Smooth muscle cell (in vitro differentiated cells): ENCODE data around the gene MGST1. TPM values are rescaled to one million over a fixed set of nuclear protein-coding genes. Genes with fewer than 3 reads are reported as not detected.
"Not testable (repeated sequence)": the region's sequence is repeated elsewhere in the genome, so short reads cannot be mapped to it uniquely, and the experiment has no call there.

Source experiments
- DNase-seq: peaks from one replicate; lab custom pipeline; 2025; ENCODE audit not compliant: unreplicated experiment; lab: John Stamatoyannopoulos, UW
- H2AFZ ChIP-seq: fragments of 200-600 bp; sonication (generic); 2 replicates; pipeline ENCODE4 v1.6.0; 2016; ENCODE audit warnings: antibody characterized with exemption, low read depth, mild to moderate bottlenecking
- H3F3A ChIP-seq: fragments of 200-600 bp; sonication (generic); 2 replicates; pipeline ENCODE4 v1.6.0; 2017; ENCODE audit warnings: antibody characterized with exemption, low read depth
- H3K27ac ChIP-seq: fragments of 200-600 bp; sonication (generic); 2 replicates; pipeline ENCODE4 v1.5.1; 2016; ENCODE audit warnings: low read depth, mild to moderate bottlenecking
- H3K27me3 ChIP-seq: fragments of 200-600 bp; sonication (generic); 2 replicates; pipeline ENCODE4 v1.6.1; 2016; ENCODE audit warnings: low read depth, mild to moderate bottlenecking
- H3K36me3 ChIP-seq: fragments of 200-600 bp; sonication (generic); 2 replicates; pipeline ENCODE4 v1.5.1; 2016; ENCODE audit warnings: low read depth
- H3K4me1 ChIP-seq: fragments of 200-600 bp; sonication (generic); 2 replicates; pipeline ENCODE4 v1.5.1; 2016; ENCODE audit warnings: low read depth
- H3K4me2 ChIP-seq: fragments of 200-600 bp; sonication (generic); 2 replicates; pipeline ENCODE4 v1.6.0; 2016; ENCODE audit warnings: mild to moderate bottlenecking
- H3K4me3 ChIP-seq: fragments of 200-600 bp; sonication (generic); 2 replicates; pipeline ENCODE4 v1.5.1; 2016; ENCODE audit warnings: mild to moderate bottlenecking
- H3K79me2 ChIP-seq: fragments of 200-600 bp; sonication (generic); 2 replicates; pipeline ENCODE4 v1.6.0; 2016; ENCODE audit warnings: low read depth, mild to moderate bottlenecking
- H3K9ac ChIP-seq: fragments of 200-600 bp; sonication (generic); 2 replicates; pipeline ENCODE4 v1.6.0; 2016; ENCODE audit warnings: low read depth
- H3K9me3 ChIP-seq: fragments of 200-600 bp; sonication (generic); replicated peaks from 2 replicates; pipeline ENCODE4 v1.5.1; 2016; ENCODE audit warnings: low read depth
- H4K20me1 ChIP-seq: fragments of 200-600 bp; sonication (generic); 2 replicates; pipeline ENCODE4 v1.6.0; 2016; ENCODE audit warnings: low read depth
- CTCF ChIP-seq: fragments of 200-600 bp; sonication (generic); IDR thresholded peaks from 2 replicates; pipeline ENCODE4 v1.5.1; 2017; ENCODE audit warnings: borderline replicate concordance, mild to moderate bottlenecking, antibody characterized with exemption; ENCODE audit not compliant: insufficient read depth, poor library complexity, severe bottlenecking
- WGBS: methylation state at CpG from one replicate; pipeline ENCODE4 v1.1.7; 2016; ENCODE audit warnings: low lambda C conversion rate; 5-methylcytosine and 5-hydroxymethylcytosine counted together
- polyA plus RNA-seq: library from polyadenylated mRNA; unstranded; fragments of >200 nt; fragmentation: Nextera tagmentation; extraction: Ambion mirVana; gene quantifications from 2 replicates; pipeline ENCODE4 v1.2.1, GENCODE V29; 2016
- total RNA-seq: library from RNA; depleted of rRNA; stranded (reverse); fragments of >200 nt; gene quantifications from 2 replicates; pipeline ENCODE4 v1.2.3, GENCODE V29; 2014

Gene MGST1
- total and polyA plus RNA-seq, 2 experiments from 2014 or later = 21.7 to 31.4 TPM

GRCh38 chr12:16392846-16393535, 45.5 kb downstream of the MGST1 start:
- no peak overlapping the region for H3K4me2 ChIP-seq
- H2AFZ ChIP-seq = no peak overlapping the region
- H3K4me3 ChIP-seq = no peak overlapping the region
- no peak for TF ChIP-seq CTCF
- H3K27me3 ChIP-seq = no peaks in the 10 kb centered on the region
- 100% methylated on average over 1 of the region's 1 CpG for WGBS
- H3K4me1 ChIP-seq = no peaks in the 10 kb centered on the region
- H3K79me2 ChIP-seq = no peaks in the 10 kb centered on the region
- H3K9ac ChIP-seq = no peak overlapping the region
- H4K20me1 ChIP-seq = no peaks in the 10 kb centered on the region
- no peaks in the 10 kb centered on the region for H3F3A ChIP-seq
- H3K36me3 ChIP-seq = no peaks in the 10 kb centered on the region
- H3K9me3 ChIP-seq = no peaks in the 10 kb centered on the region
- no peak overlapping the region for H3K27ac ChIP-seq
- no peak for DNase-seq

- 93% methylated on average over 7 of the region's 7 CpGs for WGBS
These were observed 51.7 kb downstream of the MGST1 start for GRCh38 chr12:16399101-16399500.

DNA sequence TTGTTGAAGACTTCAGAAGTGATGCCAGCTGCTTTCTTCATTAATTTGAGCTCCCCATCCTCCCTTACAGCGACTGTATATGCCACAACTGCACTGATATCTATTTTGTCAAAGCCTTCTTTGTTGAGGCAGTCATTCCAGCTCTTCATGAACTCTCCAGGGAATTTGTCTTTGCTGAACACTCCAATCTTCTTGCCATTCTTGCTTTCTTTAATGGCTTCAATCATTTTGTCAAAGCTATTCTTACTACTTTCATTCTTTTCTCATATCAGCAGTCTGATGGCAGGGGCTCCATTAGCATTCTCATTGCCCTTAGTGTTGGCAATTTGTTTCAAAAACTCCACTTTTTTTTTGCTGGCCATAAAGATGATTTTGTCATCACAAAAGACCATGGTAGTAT, 54.4 kb downstream of the MGST1 start:
- not testable (repeated sequence) for H3K9ac ChIP-seq, H3K36me3 ChIP-seq, H3K27ac ChIP-seq, H3K4me2 ChIP-seq, H2AFZ ChIP-seq, H3K4me1 ChIP-seq, H3K4me3 ChIP-seq, H3K27me3 ChIP-seq, H3K9me3 ChIP-seq, H3K79me2 ChIP-seq, H3F3A ChIP-seq, H4K20me1 ChIP-seq, DNase-seq
- WGBS = 86% methylated on average over 1 of the region's 1 CpG

More at GRCh38 chr12:16399101-16399500, 51.7 kb downstream of the MGST1 start:
- TF ChIP-seq CTCF = no peak
- H3K27me3 ChIP-seq = no peaks in the 10 kb centered on the region
- H3K36me3 ChIP-seq = no peaks in the 10 kb centered on the region
- H3K4me2 ChIP-seq = no peak overlapping the region
- no peak overlapping the region for H2AFZ ChIP-seq
- no peaks in the 10 kb centered on the region for H3K79me2 ChIP-seq
- H3K9me3 ChIP-seq = no peaks in the 10 kb centered on the region
- no peak for DNase-seq
- H3F3A ChIP-seq = no peaks in the 10 kb centered on the region
- H3K27ac ChIP-seq = no peak overlapping the region
- H4K20me1 ChIP-seq = no peaks in the 10 kb centered on the region
- no peak overlapping the region for H3K9ac ChIP-seq
- no peaks in the 10 kb centered on the region for H3K4me1 ChIP-seq
- H3K4me3 ChIP-seq = no peak overlapping the region

GRCh38 chr12:16407346-16407745, 59.9 kb downstream of the MGST1 start:
- H3K27ac ChIP-seq = no peak overlapping the region
- no peak overlapping the region for H2AFZ ChIP-seq
- no peaks in the 10 kb centered on the region for H3K27me3 ChIP-seq
- no peak for DNase-seq
- no peaks in the 10 kb centered on the region for H3K4me1 ChIP-seq
- H3F3A ChIP-seq = no peaks in the 10 kb centered on the region
- H3K4me3 ChIP-seq = no peak overlapping the region
- H3K9ac ChIP-seq = no peak overlapping the region
- no peak overlapping the region for H3K4me2 ChIP-seq
- no peaks in the 10 kb centered on the region for H3K9me3 ChIP-seq
- no peak for TF ChIP-seq CTCF
- no peaks in the 10 kb centered on the region for H3K36me3 ChIP-seq
- WGBS = 97% methylated on average over 1 of the region's 1 CpG
- no peaks in the 10 kb centered on the region for H4K20me1 ChIP-seq
- no peaks in the 10 kb centered on the region for H3K79me2 ChIP-seq

Other genes with a start within 250 kb of the MGST1 start
- not detected in 2 replicates for gene SLC15A5, start 70.0 kb upstream of the MGST1 start, total RNA-seq
- gene SLC15A5, start 70.0 kb upstream of the MGST1 start, polyA plus RNA-seq = not detected in 2 replicates